Esophagus muscularis mucosa (tissue), 4 donors: ENCODE results near the gene IL32.

Experiments
- EP300 ChIP-seq: sonication (generic); formaldehyde crosslinking; IDR thresholded peaks from one replicate; pipeline ENCODE4 v1.6.1; 2017; ENCODE audit warnings: antibody characterized with exemption
- POLR2A ChIP-seq: fragments of 450-650 bp; IDR thresholded peaks from one replicate; pipeline ENCODE4 v1.6.1; 2017; ENCODE audit warnings: antibody characterized with exemption, moderate library complexity, mild to moderate bottlenecking, low read depth
- POLR2AphosphoS5 ChIP-seq, 2 donors: sonication (generic); formaldehyde crosslinking; IDR thresholded peaks; one replicate each; pipeline ENCODE4 v1.6.1; 2017; ENCODE audit warnings: antibody characterized with exemption in 2 of 2
- TF ChIP-seq, protein P1 (sequence below), 3 experiments: fragments of 200-600 bp in 2 of 3; fragments of 450-650 bp in 1 of 3; sonication (generic) in 2 of 3; IDR thresholded peaks; one replicate each; pipeline ENCODE4 v1.5.1; 2017 to 2019; ENCODE audit warnings: antibody characterized with exemption in 3 of 3, mild to moderate bottlenecking in 2 of 3, moderate library complexity in 1 of 3

- TF ChIP-seq POLR2AphosphoS5 (IDR thresholded peaks at IDR 0.05) (no peak), EP300 (no peak), POLR2A (no peak)
- TF ChIP-seq, protein P1, sequence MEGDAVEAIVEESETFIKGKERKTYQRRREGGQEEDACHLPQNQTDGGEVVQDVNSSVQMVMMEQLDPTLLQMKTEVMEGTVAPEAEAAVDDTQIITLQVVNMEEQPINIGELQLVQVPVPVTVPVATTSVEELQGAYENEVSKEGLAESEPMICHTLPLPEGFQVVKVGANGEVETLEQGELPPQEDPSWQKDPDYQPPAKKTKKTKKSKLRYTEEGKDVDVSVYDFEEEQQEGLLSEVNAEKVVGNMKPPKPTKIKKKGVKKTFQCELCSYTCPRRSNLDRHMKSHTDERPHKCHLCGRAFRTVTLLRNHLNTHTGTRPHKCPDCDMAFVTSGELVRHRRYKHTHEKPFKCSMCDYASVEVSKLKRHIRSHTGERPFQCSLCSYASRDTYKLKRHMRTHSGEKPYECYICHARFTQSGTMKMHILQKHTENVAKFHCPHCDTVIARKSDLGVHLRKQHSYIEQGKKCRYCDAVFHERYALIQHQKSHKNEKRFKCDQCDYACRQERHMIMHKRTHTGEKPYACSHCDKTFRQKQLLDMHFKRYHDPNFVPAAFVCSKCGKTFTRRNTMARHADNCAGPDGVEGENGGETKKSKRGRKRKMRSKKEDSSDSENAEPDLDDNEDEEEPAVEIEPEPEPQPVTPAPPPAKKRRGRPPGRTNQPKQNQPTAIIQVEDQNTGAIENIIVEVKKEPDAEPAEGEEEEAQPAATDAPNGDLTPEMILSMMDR (IDR thresholded peaks at IDR 0.05), result no peak
These were observed 8.0 kb upstream of the IL32 start for GRCh38 chr16:3057181-3058138.
